SJCRH30 (cell line): Measurements from ENCODE around the gene MYLK4. TPM values are rescaled to one million over a fixed set of nuclear protein-coding genes. Genes with fewer than 3 reads are reported as not detected.
A peak's percentile ranks its signal among the peaks of the same experiment; 100 is the strongest.

ENCODE experiments used
- DNase-seq, 2 experiments: peaks; one replicate each; pipeline ENCODE4 v3.0.0-alpha.2; 2015 to 2020
- H3K27ac ChIP-seq: fragments of 250-450 bp; sonication (Bioruptor Pico); 2 replicates; pipeline ENCODE4 v1.5.1; 2020; ENCODE audit warnings: mild to moderate bottlenecking, moderate library complexity
- H3K27me3 ChIP-seq: fragments of 250-450 bp; sonication (Bioruptor Pico); 2 replicates; pipeline ENCODE4 v1.5.1; 2020; ENCODE audit warnings: mild to moderate bottlenecking, moderate library complexity
- H3K36me3 ChIP-seq: fragments of 250-450 bp; sonication (Bioruptor Pico); 2 replicates; pipeline ENCODE4 v1.5.1; 2020; ENCODE audit warnings: mild to moderate bottlenecking, moderate library complexity
- H3K4me1 ChIP-seq: fragments of 250-450 bp; sonication (Bioruptor Pico); 2 replicates; pipeline ENCODE4 v1.5.1; 2020; ENCODE audit warnings: mild to moderate bottlenecking, moderate library complexity
- H3K4me3 ChIP-seq: fragments of 250-450 bp; sonication (Bioruptor Pico); 2 replicates; pipeline ENCODE4 v1.5.1; 2020; ENCODE audit warnings: mild to moderate bottlenecking, moderate library complexity
- H3K9me3 ChIP-seq: fragments of 250-450 bp; sonication (Bioruptor Pico); replicated peaks from 2 replicates; pipeline ENCODE4 v1.5.1; 2020; ENCODE audit warnings: mild to moderate bottlenecking, moderate library complexity
- total RNA-seq: library from RNA; depleted of rRNA; stranded (reverse); fragments of >200 nt; shearing (Covaris generic); gene quantifications from 2 replicates; pipeline ENCODE4 v1.2.3, GENCODE V29; 2014

The MYLK4 gene
- total RNA-seq, 1 experiment from 2014 or later = 3.0 TPM

GRCh38 chr6:2721219-2721618, 29.5 kb downstream of the MYLK4 start:
- no peak overlapping the region for H3K27ac ChIP-seq
- no peak for DNase-seq
- no peaks in the 10 kb centered on the region for H3K27me3 ChIP-seq
- no peak overlapping the region for H3K4me3 ChIP-seq
- no peaks in the 10 kb centered on the region for H3K9me3 ChIP-seq
- H3K36me3 ChIP-seq = no peaks in the 10 kb centered on the region
- H3K4me1 ChIP-seq = no peaks in the 10 kb centered on the region

DNA sequence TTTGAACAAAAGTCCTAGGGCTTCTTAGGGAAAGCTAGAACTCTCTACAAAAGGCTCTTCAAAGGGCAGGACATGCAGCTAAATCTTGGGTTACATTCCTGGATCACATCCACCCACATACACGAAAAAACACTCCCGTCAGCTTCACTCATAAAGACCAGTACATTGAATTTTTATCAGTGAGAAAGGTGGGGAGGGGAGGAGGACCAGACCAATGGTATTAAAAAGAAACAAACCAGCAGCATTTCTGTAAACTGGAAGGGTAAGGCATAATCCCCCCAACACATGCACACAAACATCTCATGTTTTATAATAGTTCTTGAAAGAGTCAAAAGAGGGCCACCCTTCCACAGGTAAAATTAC, 31.6 kb downstream of the MYLK4 start:
- no peaks in the 10 kb centered on the region for H3K36me3 ChIP-seq
- H3K27ac ChIP-seq = no peak overlapping the region
- H3K4me1 ChIP-seq = no peaks in the 10 kb centered on the region
- no peak overlapping the region for H3K4me3 ChIP-seq
- H3K9me3 ChIP-seq = no peaks in the 10 kb centered on the region
- no peak for DNase-seq
- no peaks in the 10 kb centered on the region for H3K27me3 ChIP-seq

GRCh38 chr6:2718334-2719092, 32.2 kb downstream of the MYLK4 start:
- DNase-seq = no peak
- no peaks in the 10 kb centered on the region for H3K4me1 ChIP-seq
- H3K4me3 ChIP-seq = no peak overlapping the region
- H3K27ac ChIP-seq = no peak overlapping the region
- H3K36me3 ChIP-seq = no peaks in the 10 kb centered on the region
- H3K27me3 ChIP-seq = no peaks in the 10 kb centered on the region
- H3K9me3 ChIP-seq = no peaks in the 10 kb centered on the region

DNA sequence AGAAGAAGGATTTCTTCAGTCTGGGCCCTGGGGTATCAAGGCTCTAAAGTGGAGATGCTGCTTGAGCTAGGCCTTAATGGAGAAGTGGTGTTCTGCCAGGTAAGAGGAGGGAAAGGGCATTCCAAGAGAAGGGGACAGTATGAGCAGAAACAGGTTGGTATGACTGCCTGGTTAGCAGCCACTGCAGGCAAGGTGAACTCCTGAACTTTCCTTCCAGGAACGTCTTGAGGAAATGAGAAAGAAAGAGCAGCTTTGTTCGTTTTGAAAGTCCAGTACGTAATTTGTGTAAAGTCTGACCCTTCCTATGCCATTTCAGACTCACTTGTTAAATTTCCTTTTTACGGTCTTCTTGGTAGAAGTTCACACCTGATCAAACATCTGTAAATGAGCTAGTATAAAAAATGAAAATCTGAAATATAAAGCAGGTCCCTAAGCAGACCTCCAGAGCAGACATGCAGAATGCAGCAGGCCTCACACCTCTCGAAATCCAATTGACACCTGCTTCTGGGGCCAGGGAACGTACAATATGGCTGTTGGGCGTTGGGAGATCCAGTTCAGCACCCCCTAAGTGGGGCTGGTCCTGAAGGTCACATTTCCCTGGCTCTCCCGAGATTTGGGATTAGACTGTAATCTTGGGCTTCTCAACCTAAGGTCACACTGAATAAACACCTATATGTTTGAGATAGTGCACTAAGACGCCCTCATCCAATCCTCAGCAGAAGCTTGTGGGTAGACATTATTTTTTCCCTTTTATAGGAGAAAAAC, 33.6 kb downstream of the MYLK4 start:
- Histone ChIP-seq H3K4me3 (no peak overlapping the region), H3K4me1 (no peaks in the 10 kb centered on the region), H3K27ac (no peak overlapping the region), H3K27me3 (no peaks in the 10 kb centered on the region), H3K9me3 (no peaks in the 10 kb centered on the region), H3K36me3 (no peaks in the 10 kb centered on the region)
- DNase-seq = no peak

DNA sequence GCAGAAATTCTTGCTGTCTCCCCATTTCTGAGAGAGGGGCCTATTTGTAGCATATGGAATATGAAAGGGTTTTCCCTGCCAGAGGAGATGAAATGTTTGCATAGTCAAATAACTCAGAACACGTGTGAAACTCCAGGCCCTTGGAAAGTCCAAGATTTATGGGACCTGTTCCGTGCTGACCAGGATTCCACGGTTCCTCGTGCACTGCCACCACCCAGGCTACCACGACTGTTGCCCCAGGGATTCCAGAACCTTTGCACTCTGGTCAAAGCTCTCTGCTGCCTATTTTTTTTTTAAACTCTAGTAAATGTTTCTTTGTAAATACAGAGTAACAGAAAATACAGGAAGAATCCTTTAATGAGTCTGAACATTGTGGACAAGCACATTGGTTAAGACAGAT, 35.0 kb downstream of the MYLK4 start:
- Histone ChIP-seq H3K9me3 (no peaks in the 10 kb centered on the region; the same call in 1 of the 2 replicates), H3K36me3 (no peaks in the 10 kb centered on the region), H3K4me3 (no peak overlapping the region), H3K4me1 (no peaks in the 10 kb centered on the region), H3K27me3 (no peaks in the 10 kb centered on the region), H3K27ac (no peak overlapping the region)
- no peak for DNase-seq

GRCh38 chr6:2714111-2714895, 36.4 kb downstream of the MYLK4 start:
- Histone ChIP-seq H3K27ac (no peak overlapping the region), H3K27me3 (no peaks in the 10 kb centered on the region), H3K4me1 (no peaks in the 10 kb centered on the region), H3K36me3 (no peaks in the 10 kb centered on the region), H3K9me3 (no peaks in the 10 kb centered on the region; the same call in 1 of the 2 replicates), H3K4me3 (no peak overlapping the region)
- DNase-seq = no peak

DNA sequence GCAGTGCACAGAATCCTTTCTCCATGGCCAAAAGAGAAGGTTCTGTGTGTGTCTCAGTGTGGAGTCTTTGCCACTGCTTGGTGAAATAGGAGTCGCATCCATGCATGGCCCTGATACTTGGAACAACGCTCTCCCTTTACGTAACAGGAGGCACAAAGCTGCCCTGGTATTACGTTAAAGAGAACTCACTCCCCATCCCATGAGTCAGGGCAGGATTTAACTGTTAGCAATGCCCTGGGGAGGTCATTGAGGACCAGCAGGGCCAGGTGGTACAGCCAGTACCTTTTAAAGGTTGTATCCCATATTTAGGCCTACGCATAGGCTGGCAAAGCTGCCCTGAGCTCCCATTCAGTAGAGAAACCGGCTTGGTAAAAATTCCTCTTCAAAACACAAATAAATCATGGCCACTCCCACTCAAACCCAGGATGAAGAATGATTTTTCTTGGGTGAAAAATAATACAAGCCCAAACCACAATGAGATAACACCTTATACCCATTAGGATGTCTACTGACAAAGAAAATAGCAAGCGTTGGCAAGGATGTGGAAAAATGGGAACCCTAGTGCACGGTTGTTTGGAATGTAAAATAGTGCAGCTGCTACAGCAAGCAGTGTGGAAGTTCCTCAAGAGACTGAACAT, 37.1 kb downstream of the MYLK4 start:
- no peak for DNase-seq
- no peaks in the 10 kb centered on the region for H3K36me3 ChIP-seq
- no peaks in the 10 kb centered on the region; the same call in 1 of the 2 replicates for H3K9me3 ChIP-seq
- H3K4me3 ChIP-seq = no peak overlapping the region
- H3K27me3 ChIP-seq = no peaks in the 10 kb centered on the region
- H3K4me1 ChIP-seq = no peaks in the 10 kb centered on the region
- H3K27ac ChIP-seq = no peak overlapping the region

DNA sequence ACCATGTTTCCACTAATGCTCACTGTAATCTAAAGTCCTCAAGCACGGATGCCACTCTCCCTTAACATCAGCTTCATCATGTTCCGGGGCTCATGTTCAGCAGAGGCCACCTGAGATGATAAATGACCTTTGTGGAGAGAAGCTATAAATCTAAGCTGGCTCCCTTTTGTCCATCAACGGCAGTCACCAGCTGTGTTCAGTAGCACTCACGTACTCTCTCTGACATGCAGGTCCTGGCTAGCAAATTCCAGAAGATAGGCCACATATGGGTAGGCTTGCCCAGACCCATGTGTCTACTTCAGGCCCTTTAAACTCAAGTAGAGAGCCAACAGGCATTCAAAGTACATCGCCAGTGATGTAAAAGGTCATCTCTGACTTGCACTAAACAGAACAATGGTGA, 38.6 kb downstream of the MYLK4 start:
- Histone ChIP-seq H3K4me1 (no peaks in the 10 kb centered on the region), H3K9me3 (no peaks in the 10 kb centered on the region; the same call in 1 of the 2 replicates), H3K4me3 (no peak overlapping the region), H3K27me3 (no peaks in the 10 kb centered on the region), H3K27ac (no peak overlapping the region), H3K36me3 (no peaks in the 10 kb centered on the region)
- DNase-seq = no peak

- H3K27ac ChIP-seq = no peak overlapping the region
- H3K9me3 ChIP-seq = no peaks in the 10 kb centered on the region; the same call in 1 of the 2 replicates
- no peak for DNase-seq
- no peaks in the 10 kb centered on the region for H3K27me3 ChIP-seq
- no peak overlapping the region for H3K4me3 ChIP-seq
- H3K36me3 ChIP-seq = no peaks in the 10 kb centered on the region
- no peaks in the 10 kb centered on the region for H3K4me1 ChIP-seq
Observed at GRCh38 chr6:2710412-2710811, 40.3 kb downstream of the MYLK4 start.

DNA sequence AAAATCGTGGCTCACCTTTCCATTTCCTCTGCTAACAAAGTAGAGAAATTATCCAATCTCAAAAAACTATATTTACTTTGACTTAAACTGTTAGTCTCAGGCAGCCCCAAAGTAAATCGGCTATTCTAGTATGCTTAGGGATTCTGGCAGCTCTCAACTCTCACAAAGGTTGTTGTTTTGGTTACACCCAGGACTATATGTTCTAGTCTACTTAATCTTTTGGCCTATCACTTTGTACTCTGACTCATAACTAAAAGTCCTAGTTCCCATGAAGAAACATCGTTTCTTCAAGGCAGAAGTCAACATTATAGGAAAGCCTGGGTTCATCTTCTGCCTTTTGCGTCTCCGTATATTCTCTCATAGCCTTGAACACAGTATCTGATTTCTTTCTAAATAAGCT, 42.3 kb downstream of the MYLK4 start:
- DNase-seq = no peak
- Histone ChIP-seq H3K4me3 (no peak overlapping the region), H3K27ac (no peak overlapping the region), H3K36me3 (no peaks in the 10 kb centered on the region), H3K9me3 (no peaks in the 10 kb centered on the region; the same call in 1 of the 2 replicates), H3K4me1 (no peaks in the 10 kb centered on the region), H3K27me3 (no peaks in the 10 kb centered on the region)

DNA sequence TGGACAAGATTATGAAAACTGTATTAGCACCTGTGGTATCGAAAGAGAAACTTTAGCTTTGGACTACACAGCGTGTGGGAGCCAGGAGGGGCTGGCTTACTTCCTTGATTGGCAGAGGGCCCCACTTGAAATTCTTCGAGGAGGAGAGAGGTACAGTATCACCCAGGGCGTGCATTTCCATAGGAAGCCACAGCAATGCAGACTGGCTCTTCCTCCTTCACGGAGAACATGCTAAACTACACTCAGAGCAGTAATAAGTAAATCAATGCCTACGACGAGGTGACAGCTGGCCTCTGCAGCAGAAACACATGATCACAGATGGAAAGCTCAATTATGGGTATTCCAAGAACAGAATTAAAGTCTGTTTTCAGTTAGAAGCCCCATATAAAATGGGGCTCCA, 44.2 kb downstream of the MYLK4 start:
- H3K27ac ChIP-seq = no peak overlapping the region
- no peak overlapping the region for H3K4me3 ChIP-seq
- H3K9me3 ChIP-seq = no peaks in the 10 kb centered on the region; the same call in 1 of the 2 replicates
- DNase-seq = no peak
- H3K4me1 ChIP-seq = no peaks in the 10 kb centered on the region
- H3K36me3 ChIP-seq = no peaks in the 10 kb centered on the region
- no peaks in the 10 kb centered on the region for H3K27me3 ChIP-seq

DNA sequence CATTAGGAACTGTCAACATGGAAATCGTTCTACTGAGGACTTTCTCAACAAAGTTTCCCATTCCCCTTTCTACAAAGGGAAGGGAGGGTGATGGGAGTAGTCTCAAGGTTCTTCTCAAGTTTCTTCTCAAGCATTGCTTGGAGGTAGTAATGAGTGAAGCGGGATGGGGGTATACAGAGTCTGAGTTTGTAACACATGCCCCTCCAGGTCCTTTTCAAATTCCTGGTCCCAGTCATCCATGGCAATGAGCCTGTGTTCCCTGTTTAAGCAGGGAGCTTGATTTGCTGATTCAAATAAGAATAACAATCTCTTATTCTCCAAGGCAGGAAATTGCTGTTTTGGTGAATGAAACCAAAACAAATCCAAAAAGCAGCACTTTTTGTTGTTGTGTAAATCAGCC, 45.5 kb downstream of the MYLK4 start:
- no peak for DNase-seq
- Histone ChIP-seq H3K4me1 (no peaks in the 10 kb centered on the region), H3K27ac (no peak overlapping the region), H3K4me3 (no peak overlapping the region), H3K36me3 (no peaks in the 10 kb centered on the region), H3K27me3 (no peaks in the 10 kb centered on the region), H3K9me3 (no peaks in the 10 kb centered on the region)

DNA sequence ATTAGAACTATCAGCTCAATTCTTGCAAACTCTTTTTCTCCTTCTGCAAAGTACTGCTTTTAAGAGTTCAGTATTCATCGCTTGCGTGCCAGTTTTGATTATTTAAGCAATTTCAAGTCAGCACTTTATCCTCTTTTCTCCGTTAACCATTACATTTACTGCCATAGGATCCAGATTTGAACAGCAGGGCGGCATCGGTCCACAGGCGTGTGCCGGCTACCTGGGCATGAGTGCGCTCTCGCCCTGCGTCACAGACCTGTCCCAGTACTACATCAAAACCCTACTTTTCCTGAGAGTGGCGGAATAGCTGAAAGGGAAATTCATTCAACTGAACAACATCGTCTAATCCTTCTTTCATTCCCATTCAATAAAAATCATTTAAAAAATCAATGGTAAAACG, 53.4 kb downstream of the MYLK4 start:
- H3K4me3 ChIP-seq = no peak overlapping the region
- H3K36me3 ChIP-seq = no peaks in the 10 kb centered on the region
- DNase-seq = no peak
- H3K9me3 ChIP-seq = no peaks in the 10 kb centered on the region
- H3K27ac ChIP-seq = no peak overlapping the region
- H3K4me1 ChIP-seq = no peaks in the 10 kb centered on the region
- H3K27me3 ChIP-seq = no peaks in the 10 kb centered on the region

- Histone ChIP-seq H3K4me1 (no peaks in the 10 kb centered on the region), H3K27ac (no peak overlapping the region), H3K9me3 (no peaks in the 10 kb centered on the region), H3K4me3 (no peak overlapping the region), H3K36me3 (no peaks in the 10 kb centered on the region), H3K27me3 (no peaks in the 10 kb centered on the region)
- peak in 1 of 2 experiments; percentile 27 for DNase-seq
Observed at GRCh38 chr6:2695454-2696095, 55.1 kb downstream of the MYLK4 start.
